ENCODE measurements around the gene STAM.

The STAM gene

GRCh38 chr10:17765602-17766001, 121.7 kb downstream of the STAM start:
- no peak for DNase-seq
- TF ChIP-seq GATA1 (IDR thresholded peaks at IDR 0.05; ENCODE audit: low read depth, low read length) (no peak), POLR2A (IDR thresholded peaks at IDR 0.05; ENCODE audit: low read length) (no peak)
